Esophagus muscularis mucosa (tissue), 4 donors: ENCODE data around the gene TWF2.

ENCODE experiments used
- EP300 ChIP-seq: sonication (generic); formaldehyde crosslinking; IDR thresholded peaks from one replicate; pipeline ENCODE4 v1.6.1; 2017; ENCODE audit warnings: antibody characterized with exemption
- POLR2A ChIP-seq: fragments of 450-650 bp; IDR thresholded peaks from one replicate; pipeline ENCODE4 v1.6.1; 2017; ENCODE audit warnings: antibody characterized with exemption, moderate library complexity, mild to moderate bottlenecking, low read depth
- POLR2AphosphoS5 ChIP-seq, 2 donors: sonication (generic); formaldehyde crosslinking; IDR thresholded peaks; one replicate each; pipeline ENCODE4 v1.6.1; 2017; ENCODE audit warnings: antibody characterized with exemption in 2 of 2
- TF ChIP-seq, protein P1 (sequence below), 3 experiments: fragments of 200-600 bp in 2 of 3; fragments of 450-650 bp in 1 of 3; sonication (generic) in 2 of 3; IDR thresholded peaks; one replicate each; pipeline ENCODE4 v1.5.1; 2017 to 2019; ENCODE audit warnings: antibody characterized with exemption in 3 of 3, mild to moderate bottlenecking in 2 of 3, moderate library complexity in 1 of 3

DNA sequence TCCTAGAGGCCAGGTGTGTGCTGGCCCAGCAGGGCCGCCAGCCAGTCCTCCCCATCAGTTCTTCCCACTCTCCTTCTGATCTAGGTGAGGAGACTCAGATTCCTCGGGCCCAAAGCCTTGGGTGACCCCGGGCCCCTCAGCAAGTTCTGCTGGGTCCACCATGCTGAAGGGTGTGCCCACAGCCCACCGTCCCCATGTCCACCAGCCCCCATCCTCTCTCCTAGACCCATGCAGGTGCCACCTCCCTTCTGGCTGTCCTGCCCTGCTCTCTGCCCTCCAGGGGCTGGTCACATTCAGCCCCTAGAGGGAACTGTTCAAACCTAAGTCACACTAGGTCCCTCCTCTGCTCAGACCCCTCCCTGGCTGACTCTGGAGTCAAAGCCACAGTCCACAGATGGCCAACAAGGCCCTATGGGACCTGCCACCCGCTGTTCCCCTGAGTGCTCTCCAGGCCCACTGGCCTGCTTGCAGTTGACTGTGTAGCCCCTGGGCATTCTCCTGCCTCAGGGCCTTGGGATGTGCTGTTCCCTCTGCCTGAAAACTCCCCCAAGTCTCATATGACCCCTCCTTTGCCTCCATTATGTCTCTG lies 12.6 kb downstream of the TWF2 start:
- no peak for TF ChIP-seq POLR2A
- TF ChIP-seq, protein P1, sequence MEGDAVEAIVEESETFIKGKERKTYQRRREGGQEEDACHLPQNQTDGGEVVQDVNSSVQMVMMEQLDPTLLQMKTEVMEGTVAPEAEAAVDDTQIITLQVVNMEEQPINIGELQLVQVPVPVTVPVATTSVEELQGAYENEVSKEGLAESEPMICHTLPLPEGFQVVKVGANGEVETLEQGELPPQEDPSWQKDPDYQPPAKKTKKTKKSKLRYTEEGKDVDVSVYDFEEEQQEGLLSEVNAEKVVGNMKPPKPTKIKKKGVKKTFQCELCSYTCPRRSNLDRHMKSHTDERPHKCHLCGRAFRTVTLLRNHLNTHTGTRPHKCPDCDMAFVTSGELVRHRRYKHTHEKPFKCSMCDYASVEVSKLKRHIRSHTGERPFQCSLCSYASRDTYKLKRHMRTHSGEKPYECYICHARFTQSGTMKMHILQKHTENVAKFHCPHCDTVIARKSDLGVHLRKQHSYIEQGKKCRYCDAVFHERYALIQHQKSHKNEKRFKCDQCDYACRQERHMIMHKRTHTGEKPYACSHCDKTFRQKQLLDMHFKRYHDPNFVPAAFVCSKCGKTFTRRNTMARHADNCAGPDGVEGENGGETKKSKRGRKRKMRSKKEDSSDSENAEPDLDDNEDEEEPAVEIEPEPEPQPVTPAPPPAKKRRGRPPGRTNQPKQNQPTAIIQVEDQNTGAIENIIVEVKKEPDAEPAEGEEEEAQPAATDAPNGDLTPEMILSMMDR (IDR thresholded peaks at IDR 0.05), result no peak
- no peak for TF ChIP-seq POLR2AphosphoS5 (IDR thresholded peaks at IDR 0.05)
- no peak for TF ChIP-seq EP300
